Fibroblast of lung (primary cell): Measurements from ENCODE around the gene ACAA2. TPM values are rescaled to one million over a fixed set of nuclear protein-coding genes. Genes with fewer than 3 reads are reported as not detected.

Source experiments
- DNase-seq, 2 donors: peaks; one replicate each; pipeline versions ENCODE4 v3.0.0 to v3.0.0-alpha.2; 2010; ENCODE audit warnings: low read depth in 2 of 2
- H2AFZ ChIP-seq: 2 replicates; pipeline ENCODE4 v1.5.1; 2012; ENCODE audit warnings: low read length, control low read depth, inconsistent platforms
- H3K27ac ChIP-seq: 2 replicates; pipeline ENCODE4 v1.5.1; 2011; ENCODE audit warnings: low read length, control low read depth; ENCODE audit not compliant: insufficient read depth
- H3K27me3 ChIP-seq: 2 replicates; pipeline ENCODE4 v1.5.1; 2011; ENCODE audit warnings: mild to moderate bottlenecking, low read length; ENCODE audit not compliant: control insufficient read depth, insufficient read depth
- H3K36me3 ChIP-seq: 2 replicates; pipeline ENCODE4 v1.5.1; 2011; ENCODE audit warnings: low read length; ENCODE audit not compliant: control insufficient read depth, insufficient read depth
- H3K4me1 ChIP-seq: 2 replicates; pipeline ENCODE4 v1.5.1; 2011; ENCODE audit warnings: low read length; ENCODE audit not compliant: control insufficient read depth, insufficient read depth; ENCODE audit errors: extremely low read depth
- H3K4me2 ChIP-seq: 2 replicates; pipeline ENCODE4 v1.5.1; 2011; ENCODE audit warnings: low read length, control low read depth; ENCODE audit not compliant: insufficient read depth; ENCODE audit errors: extremely low read depth
- H3K4me3 ChIP-seq, 4 experiments: fragments of 200-600 bp in 1 of 4; sonication (generic) in 1 of 4; replicated peaks in 1 of 4; 2 replicates each; pipeline ENCODE4 v1.5.1; 2011 to 2016; ENCODE audit warnings: low read length in 4 of 4, low read depth in 3 of 4, mild to moderate bottlenecking in 3 of 4, control low read depth in 2 of 4, inconsistent platforms in 1 of 4, mixed read lengths in 1 of 4; ENCODE audit not compliant: insufficient read depth in 1 of 4; ENCODE audit errors: control extremely low read depth in 1 of 4
- H3K79me2 ChIP-seq: 2 replicates; pipeline ENCODE4 v1.5.1; 2012; ENCODE audit warnings: mild to moderate bottlenecking, low read length, inconsistent platforms; ENCODE audit not compliant: control insufficient read depth, insufficient read depth
- H3K9ac ChIP-seq: 2 replicates; pipeline ENCODE4 v1.5.1; 2011; ENCODE audit warnings: mild to moderate bottlenecking, low read length, control low read depth; ENCODE audit not compliant: insufficient read depth
- H3K9me3 ChIP-seq: 2 replicates; pipeline ENCODE4 v1.5.1; 2012; ENCODE audit warnings: low read depth, low read length; ENCODE audit not compliant: control insufficient read depth, insufficient read depth
- H4K20me1 ChIP-seq: 2 replicates; pipeline ENCODE4 v1.5.1; 2011; ENCODE audit warnings: low read length; ENCODE audit not compliant: control insufficient read depth, insufficient read depth; ENCODE audit errors: extremely low read depth
- EZH2 ChIP-seq: IDR thresholded peaks from 2 replicates; pipeline ENCODE4 v1.5.1; 2012; ENCODE audit warnings: low read length, control low read depth, mild to moderate bottlenecking; ENCODE audit errors: missing control alignments
- polyA plus RNA-seq, 2 donors: library from polyadenylated mRNA; depleted of rRNA in 1 of 2; stranded (reverse) in 1 of 2; unstranded in 1 of 2; fragments of >200 nt; gene quantifications; 2 replicates each; pipeline ENCODE4 v1.2.1, GENCODE V29; 2011 to 2012; ENCODE audit warnings: missing spikeins in 1 of 2
- total RNA-seq: library from RNA; depleted of rRNA; stranded (reverse); fragments of >200 nt; gene quantifications from 2 replicates; pipeline ENCODE4 v1.2.1, GENCODE V29; 2014
- TF ChIP-seq, protein P1 (sequence below), 2 donors: IDR thresholded peaks in 1 of 2; conservative IDR thresholded peaks in 1 of 2; 1 replicate in 1 of 2; 2 replicates in 1 of 2; pipeline ENCODE4 v1.5.1; 2011 to 2012; ENCODE audit warnings: low read length in 2 of 2, control low read depth in 1 of 2, inconsistent platforms in 1 of 2, low read depth in 1 of 2, mild to moderate bottlenecking in 1 of 2

Gene ACAA2
- total and polyA plus RNA-seq, 2 donors (not counting 1 experiment from before 2014, with no cell fraction given): 27.1 to 38.5 TPM

DNA sequence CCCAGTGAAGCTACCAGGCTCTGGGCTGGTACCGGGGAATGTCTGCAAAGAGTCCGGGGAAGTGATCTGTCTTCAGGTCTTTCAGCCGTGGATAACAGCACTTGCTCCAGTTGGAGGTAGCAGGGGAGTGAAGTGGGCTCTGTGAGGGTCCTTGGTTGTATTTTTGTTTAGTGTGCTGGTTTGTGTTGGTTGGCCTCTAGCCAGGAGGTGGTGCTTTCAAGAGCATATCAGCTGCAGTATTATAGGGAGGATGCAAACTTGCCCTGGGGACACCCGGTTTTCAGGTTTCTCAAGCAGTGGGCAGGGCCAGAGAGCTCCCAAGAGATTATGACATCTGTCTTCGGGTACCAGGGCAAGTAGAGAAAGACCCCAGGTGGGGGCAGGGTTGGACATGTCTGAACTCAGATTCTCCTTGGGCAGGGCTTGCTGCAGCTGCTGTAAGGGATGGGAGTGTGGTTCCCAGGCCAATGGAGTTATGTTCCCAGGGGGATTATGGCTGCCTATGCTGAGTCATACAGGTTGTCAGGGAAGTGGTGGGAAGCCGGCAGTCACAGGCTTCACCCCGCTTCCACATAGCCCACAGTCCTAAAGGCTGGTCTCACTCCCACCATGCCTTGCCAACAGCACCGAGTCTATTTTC, 34.4 kb downstream of the ACAA2 start:
- Histone ChIP-seq H4K20me1 (no peaks in the 10 kb centered on the region), H3K4me3 (no peak overlapping the region), H3K27ac (no peak overlapping the region), H3K27me3 (no peaks in the 10 kb centered on the region), H2AFZ (no peak overlapping the region), H3K4me1 (no peaks in the 10 kb centered on the region), H3K79me2 (no peaks in the 10 kb centered on the region), H3K36me3 (no peaks in the 10 kb centered on the region), H3K9ac (no peak overlapping the region), H3K4me2 (no peak overlapping the region), H3K9me3 (no peaks in the 10 kb centered on the region)
- DNase-seq: peak in 1 of 2 donors; percentile 13
- TF ChIP-seq EZH2: no peak
- TF ChIP-seq, protein P1, sequence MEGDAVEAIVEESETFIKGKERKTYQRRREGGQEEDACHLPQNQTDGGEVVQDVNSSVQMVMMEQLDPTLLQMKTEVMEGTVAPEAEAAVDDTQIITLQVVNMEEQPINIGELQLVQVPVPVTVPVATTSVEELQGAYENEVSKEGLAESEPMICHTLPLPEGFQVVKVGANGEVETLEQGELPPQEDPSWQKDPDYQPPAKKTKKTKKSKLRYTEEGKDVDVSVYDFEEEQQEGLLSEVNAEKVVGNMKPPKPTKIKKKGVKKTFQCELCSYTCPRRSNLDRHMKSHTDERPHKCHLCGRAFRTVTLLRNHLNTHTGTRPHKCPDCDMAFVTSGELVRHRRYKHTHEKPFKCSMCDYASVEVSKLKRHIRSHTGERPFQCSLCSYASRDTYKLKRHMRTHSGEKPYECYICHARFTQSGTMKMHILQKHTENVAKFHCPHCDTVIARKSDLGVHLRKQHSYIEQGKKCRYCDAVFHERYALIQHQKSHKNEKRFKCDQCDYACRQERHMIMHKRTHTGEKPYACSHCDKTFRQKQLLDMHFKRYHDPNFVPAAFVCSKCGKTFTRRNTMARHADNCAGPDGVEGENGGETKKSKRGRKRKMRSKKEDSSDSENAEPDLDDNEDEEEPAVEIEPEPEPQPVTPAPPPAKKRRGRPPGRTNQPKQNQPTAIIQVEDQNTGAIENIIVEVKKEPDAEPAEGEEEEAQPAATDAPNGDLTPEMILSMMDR (conservative IDR thresholded peaks at IDR 0.05 in 1 of 2, IDR thresholded peaks at IDR 0.05 in 1 of 2; ENCODE audit: low read depth in 1 of 2, low read length in 2 of 2): no peak

DNA sequence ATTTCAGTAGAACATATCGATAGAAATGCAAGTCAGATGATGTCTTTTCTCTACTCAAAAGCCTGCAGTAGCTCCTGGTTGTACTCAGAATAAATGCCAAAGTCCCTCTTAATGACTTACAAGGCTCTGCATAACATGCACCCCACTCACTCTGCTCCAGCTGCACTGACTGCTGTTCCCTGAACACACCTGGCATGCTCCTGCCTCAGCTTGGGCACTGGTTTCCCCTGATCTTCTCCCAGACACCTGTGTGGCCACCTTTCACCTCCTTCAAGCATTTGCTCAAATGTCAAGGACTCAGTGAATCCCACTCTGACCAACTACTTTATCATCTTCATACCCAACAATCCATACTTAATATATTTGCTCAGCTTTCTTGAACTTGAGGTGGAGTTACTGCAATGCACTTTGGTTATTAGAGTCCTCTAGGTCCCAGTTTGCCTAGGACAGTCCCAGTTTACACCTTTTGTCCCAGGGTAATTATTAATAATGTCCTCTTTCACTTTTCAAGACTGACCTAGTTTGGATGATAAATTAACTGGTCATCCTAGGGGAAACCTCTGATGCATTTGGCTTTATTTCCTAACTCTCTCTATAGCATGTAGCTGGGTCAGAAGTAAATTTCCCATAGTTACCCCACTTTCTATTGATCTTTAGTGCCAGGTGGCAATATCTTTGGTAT, 44.1 kb downstream of the ACAA2 start:
- H3K9me3 ChIP-seq: no peaks in the 10 kb centered on the region
- H3K9ac ChIP-seq: no peak overlapping the region
- TF ChIP-seq, protein P1 (conservative IDR thresholded peaks at IDR 0.05 in 1 of 2, IDR thresholded peaks at IDR 0.05 in 1 of 2; ENCODE audit: low read depth in 1 of 2, low read length in 2 of 2): no peak
- TF ChIP-seq EZH2: no peak
- no peaks in the 10 kb centered on the region for H3K27me3 ChIP-seq
- no peak for DNase-seq
- no peak overlapping the region for H3K27ac ChIP-seq
- H2AFZ ChIP-seq: no peak overlapping the region
- no peaks in the 10 kb centered on the region for H3K4me1 ChIP-seq
- H3K4me3 ChIP-seq: no peak overlapping the region
- no peaks in the 10 kb centered on the region for H3K79me2 ChIP-seq
- H3K4me2 ChIP-seq: no peak overlapping the region
- H3K36me3 ChIP-seq: no peaks in the 10 kb centered on the region
- no peaks in the 10 kb centered on the region for H4K20me1 ChIP-seq

DNA sequence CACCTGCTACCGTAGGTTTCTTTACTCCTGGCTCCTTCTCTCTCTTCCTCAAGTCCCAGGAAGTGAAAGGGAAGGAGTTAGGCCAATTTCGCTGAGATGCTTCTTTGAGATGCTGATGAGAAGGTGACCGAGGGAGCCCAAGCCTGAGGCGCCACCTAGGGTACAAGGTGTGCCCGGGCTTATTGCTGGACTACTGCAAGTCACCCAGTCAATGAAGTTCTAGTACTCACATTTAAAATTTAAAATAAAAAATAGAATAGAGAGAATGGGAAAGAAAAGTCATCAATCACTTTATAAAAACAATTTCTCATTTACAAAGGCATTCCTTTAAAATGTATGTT, 45.3 kb downstream of the ACAA2 start:
- TF ChIP-seq, protein P1 (conservative IDR thresholded peaks at IDR 0.05 in 1 of 2, IDR thresholded peaks at IDR 0.05 in 1 of 2; ENCODE audit: low read depth in 1 of 2, low read length in 2 of 2): peak; percentile 67 to 88
- no peak for TF ChIP-seq EZH2
- no peak overlapping the region for H2AFZ ChIP-seq

More for the DNA sequence above, 45.3 kb downstream of the ACAA2 start:
- peak; percentile 68 to 83 for DNase-seq
- no peaks in the 10 kb centered on the region for H4K20me1 ChIP-seq
- H3K27me3 ChIP-seq: no peaks in the 10 kb centered on the region
- no peaks in the 10 kb centered on the region for H3K9me3 ChIP-seq
- H3K79me2 ChIP-seq: no peaks in the 10 kb centered on the region
- H3K9ac ChIP-seq: no peak overlapping the region
- no peak overlapping the region for H3K4me3 ChIP-seq
- no peak overlapping the region for H3K27ac ChIP-seq
- H3K4me1 ChIP-seq: no peaks in the 10 kb centered on the region
- H3K4me2 ChIP-seq: no peak overlapping the region
- no peaks in the 10 kb centered on the region for H3K36me3 ChIP-seq
